Stimulated activated CD4-positive, alpha-beta T cell treated with anti-CD3 and anti-CD28 coated beads, Interleukin-1b, Interleukin-23, amount 100 ng/mL, for 4 hours (primary cell): ENCODE measurements around the gene NAPEPLD.
"Not testable (repeated sequence)": the region's sequence is repeated elsewhere in the genome, so short reads cannot be mapped to it uniquely, and the experiment has no call there.

ENCODE experiments used
- DNase-seq, 2 donors: peaks; one replicate each; pipeline ENCODE4 v3.0.0-alpha.2; 2020; ENCODE audit warnings: low read depth in 2 of 2

NAPEPLD gene

DNA sequence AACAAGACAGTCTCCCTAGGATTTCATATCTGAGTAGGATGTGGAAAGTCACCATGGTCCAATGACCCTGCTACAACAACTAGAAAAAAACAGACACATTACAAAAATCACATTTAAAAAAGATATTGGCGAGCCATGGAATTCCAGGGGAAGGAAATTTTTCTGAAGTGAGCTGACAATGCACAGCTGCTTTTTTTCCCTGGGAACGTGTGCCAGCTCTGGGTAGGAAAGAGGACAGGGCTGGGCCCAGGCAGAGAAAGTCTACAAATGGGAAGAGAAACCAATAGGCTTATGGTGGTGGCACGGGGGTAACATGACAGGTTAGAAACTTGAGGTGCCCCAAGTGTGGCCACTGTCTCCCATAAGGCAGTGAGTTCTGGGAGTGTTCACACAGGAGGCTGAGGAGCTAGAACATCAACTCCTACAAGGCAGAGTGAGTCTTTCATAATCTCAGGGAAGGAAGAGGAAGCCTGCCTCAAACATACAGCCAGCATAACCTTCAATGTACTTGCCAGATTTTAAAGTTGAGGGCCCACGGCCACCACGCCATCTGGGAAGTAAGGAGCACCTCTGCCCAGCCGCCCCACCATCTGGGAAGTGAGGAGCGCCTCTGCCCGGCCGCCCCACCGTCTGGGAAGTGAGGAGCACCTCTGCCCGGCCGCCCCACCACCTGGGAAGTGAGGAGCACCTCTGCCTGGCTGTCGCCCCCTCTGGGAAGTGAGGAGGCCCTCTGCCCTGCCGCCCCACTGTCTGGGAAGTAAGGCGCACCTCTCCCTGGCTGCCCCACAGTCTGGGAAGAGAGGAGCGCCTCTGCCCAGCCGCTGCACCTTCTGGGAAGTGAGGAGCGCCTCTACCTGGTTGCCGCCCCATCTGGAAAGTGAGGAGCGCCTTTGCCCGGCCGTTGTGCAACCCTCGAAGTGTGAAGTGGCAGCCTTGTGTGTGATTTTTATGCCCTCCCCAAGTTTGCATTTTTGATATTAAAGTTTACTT, 80.2 kb downstream of the NAPEPLD start:
- no peak for DNase-seq

DNA sequence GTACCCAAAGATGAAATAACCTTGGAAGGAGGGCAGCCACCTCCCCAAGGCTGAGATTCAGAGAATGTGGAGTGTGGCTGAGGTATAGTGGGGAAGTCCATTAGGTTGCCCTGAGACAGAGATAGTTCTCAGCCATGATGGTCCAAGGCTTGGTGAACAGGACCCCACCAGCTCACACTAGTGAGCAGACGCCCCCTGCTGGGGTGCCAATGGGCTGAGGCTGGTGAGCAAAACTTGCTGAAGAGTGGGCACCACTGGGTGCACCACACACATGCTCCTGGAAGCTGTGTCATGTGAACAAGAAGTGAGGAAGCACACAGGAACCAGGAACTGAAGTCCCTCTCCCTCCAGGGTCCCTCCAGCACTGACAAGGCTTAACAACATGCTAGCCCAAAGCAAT, 83.2 kb downstream of the NAPEPLD start:
- DNase-seq: peak in 1 of 2 donors; percentile 36

DNA sequence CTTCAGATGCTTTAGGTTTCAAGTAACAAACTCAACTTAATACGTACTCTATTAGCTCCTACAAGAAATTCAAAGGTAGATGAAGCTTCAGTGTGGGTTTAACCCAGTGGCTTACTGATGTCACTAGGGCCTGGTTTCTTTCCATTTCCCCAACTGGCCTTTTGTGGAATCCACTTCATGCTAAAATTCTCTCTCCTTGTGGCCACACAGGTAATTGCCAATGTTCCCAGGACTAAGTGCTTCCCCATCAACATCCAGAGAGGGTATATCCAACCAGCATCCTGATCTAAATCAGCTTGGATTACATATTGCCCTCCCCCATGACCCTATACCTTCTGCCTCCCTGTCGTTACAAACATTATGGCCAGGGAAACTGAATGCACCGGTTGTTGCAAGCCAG, 85.0 kb downstream of the NAPEPLD start:
- no peak for DNase-seq

DNA sequence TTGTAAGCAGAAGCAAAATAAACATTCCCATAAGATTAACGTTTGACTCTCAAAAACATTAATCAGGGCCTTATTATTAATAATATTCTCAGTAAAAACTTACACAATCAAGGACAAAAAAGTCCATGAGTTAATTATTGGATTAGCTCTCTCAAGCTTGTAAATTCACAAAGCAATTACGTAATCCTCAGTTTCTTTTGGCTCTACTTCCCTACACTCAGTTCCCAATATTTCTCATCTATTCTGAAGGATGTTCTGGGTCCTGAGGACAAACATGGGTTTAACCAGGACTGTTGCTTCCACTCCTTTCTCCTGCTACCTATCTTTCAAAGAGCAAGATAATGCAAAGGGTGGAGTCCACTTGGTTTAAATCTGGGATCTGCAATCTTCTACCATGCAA, 89.4 kb downstream of the NAPEPLD start:
- no peak for DNase-seq

DNA sequence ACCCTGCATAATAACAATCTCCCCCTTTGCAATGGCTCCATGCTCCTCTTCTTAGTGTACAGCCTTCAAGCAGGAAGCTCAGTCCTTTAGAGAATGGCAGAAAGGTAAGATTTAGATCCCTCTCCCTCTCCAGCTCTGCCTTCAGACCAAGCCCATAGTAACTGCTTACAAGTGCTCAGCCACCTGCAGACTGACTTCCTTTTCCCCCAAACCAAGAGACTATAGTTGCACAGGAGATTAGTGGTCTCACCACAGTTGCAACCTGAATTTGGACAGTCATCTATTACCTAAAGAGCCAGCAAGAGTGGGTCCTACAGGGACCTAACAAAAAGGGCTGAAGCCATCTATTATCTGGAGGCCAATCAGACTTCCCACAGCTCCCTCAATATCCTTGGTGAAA, 90.8 kb downstream of the NAPEPLD start:
- no peak for DNase-seq

DNA sequence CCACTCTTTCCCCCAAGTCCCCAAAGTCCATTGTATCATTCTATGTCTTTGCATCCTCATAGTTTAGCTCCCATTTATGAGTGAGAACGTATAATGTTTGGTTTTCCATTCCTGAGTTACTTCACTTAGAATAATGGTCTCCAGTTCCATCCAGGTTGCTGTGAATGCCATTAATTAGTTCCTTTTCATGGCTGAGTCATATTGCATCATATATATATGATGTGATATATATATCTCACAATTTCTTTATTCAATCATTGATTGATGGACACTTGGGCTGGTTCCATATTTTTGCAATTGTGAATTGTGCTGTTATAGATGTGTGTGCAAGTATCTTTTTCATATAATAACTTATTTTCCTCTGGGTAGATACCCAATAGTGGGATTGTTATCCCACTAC, 92.9 kb downstream of the NAPEPLD start:
- not testable (repeated sequence) for DNase-seq

DNA sequence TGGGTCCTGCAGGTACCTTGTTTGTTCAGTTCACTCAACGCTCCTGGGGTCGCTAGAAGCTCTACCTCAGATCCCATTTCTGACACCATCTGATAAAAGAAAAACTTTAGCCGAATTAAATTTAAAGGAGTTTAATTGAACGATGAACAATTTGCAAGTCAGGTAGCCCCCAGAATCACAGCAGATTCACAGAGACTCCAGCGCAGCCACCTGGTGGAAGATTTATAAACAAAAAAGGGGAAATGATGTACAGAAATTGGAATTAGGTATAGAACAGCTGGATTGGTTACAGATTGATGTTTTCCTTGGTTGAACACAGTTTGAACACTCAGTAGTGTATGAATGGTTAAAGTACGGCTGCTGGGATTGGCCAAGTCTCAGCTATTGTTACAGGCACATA, 97.4 kb downstream of the NAPEPLD start:
- DNase-seq: no peak
